SK-N-MC (cell line): ENCODE results near the gene WSB2.
"Not testable (repeated sequence)": the region's sequence is repeated elsewhere in the genome, so short reads cannot be mapped to it uniquely, and the experiment has no call there.

Experiments
- DNase-seq: peaks from one replicate; pipeline ENCODE4 v3.0.0-alpha.2; 2011; ENCODE audit warnings: low read depth, low spot score
- H3K27ac ChIP-seq: fragments of 200-600 bp; sonication (generic); 2 replicates; pipeline ENCODE4 v1.5.1; 2016; ENCODE audit warnings: mixed run types
- H3K36me3 ChIP-seq: fragments of 200-600 bp; sonication (generic); 2 replicates; pipeline ENCODE4 v1.6.1; 2017; ENCODE audit warnings: antibody characterized with exemption, low read length, mixed read lengths; ENCODE audit not compliant: insufficient read depth
- H3K4me3 ChIP-seq: fragments of 200-600 bp; sonication (generic); 2 replicates; pipeline ENCODE4 v1.5.1; 2016
- H3K9ac ChIP-seq: fragments of 200-600 bp; sonication (generic); 2 replicates; pipeline ENCODE4 v1.8.0; 2017; ENCODE audit warnings: mixed run types, mixed read lengths; ENCODE audit not compliant: insufficient read length
- H3K9me3 ChIP-seq: fragments of 200-600 bp; sonication (generic); 2 replicates; pipeline ENCODE4 v1.6.1; 2017; ENCODE audit warnings: low read depth, mild to moderate bottlenecking, antibody characterized with exemption, low read length, moderate library complexity, mixed read lengths
- EZH2 ChIP-seq: fragments of 200-600 bp; sonication (generic); IDR thresholded peaks from one replicate; pipeline ENCODE4 v1.6.1; 2017; ENCODE audit warnings: antibody characterized with exemption
- FOXP2 ChIP-seq: optimal IDR thresholded peaks from 2 replicates; pipeline ENCODE3; 2011; ENCODE audit warnings: mild to moderate bottlenecking, moderate library complexity; ENCODE audit not compliant: insufficient read depth; ENCODE audit errors: extremely low read length, control extremely low read depth
- POLR2AphosphoS5 ChIP-seq: IDR thresholded peaks from 2 replicates; pipeline ENCODE4 v1.6.1; 2012; ENCODE audit warnings: mild to moderate bottlenecking, low read depth, low read length, borderline replicate concordance

WSB2 gene

GRCh38 chr12:118101051-118101450 lies 40.1 kb upstream of the WSB2 start:
- H3K27ac ChIP-seq, result no peak overlapping the region
- TF ChIP-seq FOXP2 (no peak), EZH2 (no peak), POLR2AphosphoS5 (no peak)
- H3K9ac ChIP-seq, result no peak overlapping the region

GRCh38 chr12:118098911-118099671 lies 38.1 kb upstream of the WSB2 start:
- no peak for TF ChIP-seq POLR2AphosphoS5
- no peak for TF ChIP-seq FOXP2
- no peak for TF ChIP-seq EZH2
- no peak for DNase-seq
- Histone ChIP-seq H3K4me3 (no peak overlapping the region), H3K27ac (no peak overlapping the region), H3K9me3 (no peaks in the 10 kb centered on the region), H3K36me3 (no peaks in the 10 kb centered on the region), H3K9ac (no peak overlapping the region)

More at GRCh38 chr12:118101051-118101450, 40.1 kb upstream of the WSB2 start:
- H3K9me3 ChIP-seq, result no peaks in the 10 kb centered on the region
- H3K36me3 ChIP-seq, result no peaks in the 10 kb centered on the region
- no peak overlapping the region for H3K4me3 ChIP-seq
- no peak for DNase-seq

GRCh38 chr12:118098401-118098800 lies 37.4 kb upstream of the WSB2 start:
- H3K9ac ChIP-seq, result no peak overlapping the region
- no peak overlapping the region for H3K27ac ChIP-seq
- TF ChIP-seq EZH2, result no peak
- TF ChIP-seq POLR2AphosphoS5, result no peak
- no peak for TF ChIP-seq FOXP2
- DNase-seq, result no peak
- H3K36me3 ChIP-seq, result no peaks in the 10 kb centered on the region
- no peaks in the 10 kb centered on the region for H3K9me3 ChIP-seq
- H3K4me3 ChIP-seq, result no peak overlapping the region

GRCh38 chr12:118094039-118094438 lies 33.1 kb upstream of the WSB2 start:
- Histone ChIP-seq H3K27ac (no peak overlapping the region), H3K4me3 (no peak overlapping the region), H3K36me3 (no peaks in the 10 kb centered on the region), H3K9me3 (no peaks in the 10 kb centered on the region), H3K9ac (no peak overlapping the region)
- no peak for DNase-seq
- TF ChIP-seq FOXP2, result no peak
- no peak for TF ChIP-seq EZH2
- no peak for TF ChIP-seq POLR2AphosphoS5

GRCh38 chr12:118089782-118090181 lies 28.8 kb upstream of the WSB2 start:
- H3K9ac ChIP-seq, result no peak overlapping the region
- no peak for DNase-seq
- no peak overlapping the region for H3K27ac ChIP-seq
- TF ChIP-seq EZH2 (no peak), POLR2AphosphoS5 (no peak), FOXP2 (no peak)
- no peak overlapping the region for H3K4me3 ChIP-seq
- no peaks in the 10 kb centered on the region for H3K36me3 ChIP-seq
- H3K9me3 ChIP-seq, result no peaks in the 10 kb centered on the region

GRCh38 chr12:118082161-118082560 lies 21.2 kb upstream of the WSB2 start:
- TF ChIP-seq POLR2AphosphoS5, result no peak
- TF ChIP-seq EZH2, result no peak
- no peak for TF ChIP-seq FOXP2
- Histone ChIP-seq H3K4me3 (no peak overlapping the region), H3K9ac (no peak overlapping the region), H3K27ac (no peak overlapping the region), H3K36me3 (no peaks in the 10 kb centered on the region), H3K9me3 (no peaks in the 10 kb centered on the region)
- no peak for DNase-seq

GRCh38 chr12:118081521-118081920 lies 20.5 kb upstream of the WSB2 start:
- not testable (repeated sequence) for DNase-seq, H3K9ac ChIP-seq, H3K36me3 ChIP-seq, H3K9me3 ChIP-seq, H3K27ac ChIP-seq, H3K4me3 ChIP-seq

GRCh38 chr12:118073768-118074167 lies 12.8 kb upstream of the WSB2 start:
- H3K9ac ChIP-seq, result no peak overlapping the region
- no peak for DNase-seq
- no peaks in the 10 kb centered on the region for H3K36me3 ChIP-seq
- TF ChIP-seq POLR2AphosphoS5 (no peak), FOXP2 (no peak), EZH2 (no peak)
- no peak overlapping the region for H3K27ac ChIP-seq
- no peak overlapping the region for H3K4me3 ChIP-seq
- H3K9me3 ChIP-seq, result no peaks in the 10 kb centered on the region

GRCh38 chr12:118070650-118071049 lies 9.7 kb upstream of the WSB2 start:
- H3K36me3 ChIP-seq, result no peaks in the 10 kb centered on the region
- no peak overlapping the region for H3K27ac ChIP-seq
- no peak for DNase-seq
- H3K9me3 ChIP-seq, result no peaks in the 10 kb centered on the region
- no peak overlapping the region for H3K9ac ChIP-seq
- no peak for TF ChIP-seq POLR2AphosphoS5
- TF ChIP-seq FOXP2, result no peak
- no peak for TF ChIP-seq EZH2
- no peak overlapping the region for H3K4me3 ChIP-seq
